HG02588 (cell line): Measurements from ENCODE around the gene SLC47A1.
"Not testable (repeated sequence)": the region's sequence is repeated elsewhere in the genome, so short reads cannot be mapped to it uniquely, and the experiment has no call there.

Experiments used
- ATAC-seq: cut with Tn5 transposase; IDR thresholded peaks from one replicate; pipeline ENCODE4 v1.9.1; 2021; ENCODE audit warnings: mild to moderate bottlenecking, moderate library complexity; ENCODE audit not compliant: unreplicated experiment

The SLC47A1 gene

GRCh38 chr17:19520641-19521040 lies 13.0 kb upstream of the SLC47A1 start:
- ATAC-seq, result no peak

- no peak for ATAC-seq
Observed at GRCh38 chr17:19523690-19524089, 10.0 kb upstream of the SLC47A1 start.

GRCh38 chr17:19526950-19527349 lies 6.7 kb upstream of the SLC47A1 start:
- not testable (repeated sequence) for ATAC-seq

GRCh38 chr17:19531780-19532501 lies 1.7 kb upstream of the SLC47A1 start:
- no peak for ATAC-seq

GRCh38 chr17:19533036-19533717 lies 477 bp upstream of the SLC47A1 start:
- ATAC-seq, result no peak

GRCh38 chr17:19534562-19535149 lies 1.0 kb downstream of the SLC47A1 start:
- no peak for ATAC-seq

- ATAC-seq, result no peak
Observed at GRCh38 chr17:19537111-19537510, 3.5 kb downstream of the SLC47A1 start.

GRCh38 chr17:19538095-19539039 lies 4.7 kb downstream of the SLC47A1 start:
- ATAC-seq, result no peak

- ATAC-seq, result no peak
Observed at GRCh38 chr17:19539040-19539399, 5.4 kb downstream of the SLC47A1 start.

GRCh38 chr17:19539841-19540311 lies 6.2 kb downstream of the SLC47A1 start:
- no peak for ATAC-seq

GRCh38 chr17:19540706-19541370 lies 7.2 kb downstream of the SLC47A1 start:
- ATAC-seq, result no peak

GRCh38 chr17:19541445-19541844 lies 7.8 kb downstream of the SLC47A1 start:
- ATAC-seq, result no peak

GRCh38 chr17:19542247-19542646 lies 8.6 kb downstream of the SLC47A1 start:
- no peak for ATAC-seq

GRCh38 chr17:19544366-19544765 lies 10.7 kb downstream of the SLC47A1 start:
- no peak for ATAC-seq

- no peak for ATAC-seq
Observed at GRCh38 chr17:19546289-19547065, 12.8 kb downstream of the SLC47A1 start.

GRCh38 chr17:19549746-19550623 lies 16.3 kb downstream of the SLC47A1 start:
- no peak for ATAC-seq

GRCh38 chr17:19551165-19551564 lies 17.5 kb downstream of the SLC47A1 start:
- no peak for ATAC-seq

- ATAC-seq, result no peak
Observed at GRCh38 chr17:19551591-19552148, 18.0 kb downstream of the SLC47A1 start.
